ENCODE measurements around the gene ZNF574.

ZNF574 gene

DNA sequence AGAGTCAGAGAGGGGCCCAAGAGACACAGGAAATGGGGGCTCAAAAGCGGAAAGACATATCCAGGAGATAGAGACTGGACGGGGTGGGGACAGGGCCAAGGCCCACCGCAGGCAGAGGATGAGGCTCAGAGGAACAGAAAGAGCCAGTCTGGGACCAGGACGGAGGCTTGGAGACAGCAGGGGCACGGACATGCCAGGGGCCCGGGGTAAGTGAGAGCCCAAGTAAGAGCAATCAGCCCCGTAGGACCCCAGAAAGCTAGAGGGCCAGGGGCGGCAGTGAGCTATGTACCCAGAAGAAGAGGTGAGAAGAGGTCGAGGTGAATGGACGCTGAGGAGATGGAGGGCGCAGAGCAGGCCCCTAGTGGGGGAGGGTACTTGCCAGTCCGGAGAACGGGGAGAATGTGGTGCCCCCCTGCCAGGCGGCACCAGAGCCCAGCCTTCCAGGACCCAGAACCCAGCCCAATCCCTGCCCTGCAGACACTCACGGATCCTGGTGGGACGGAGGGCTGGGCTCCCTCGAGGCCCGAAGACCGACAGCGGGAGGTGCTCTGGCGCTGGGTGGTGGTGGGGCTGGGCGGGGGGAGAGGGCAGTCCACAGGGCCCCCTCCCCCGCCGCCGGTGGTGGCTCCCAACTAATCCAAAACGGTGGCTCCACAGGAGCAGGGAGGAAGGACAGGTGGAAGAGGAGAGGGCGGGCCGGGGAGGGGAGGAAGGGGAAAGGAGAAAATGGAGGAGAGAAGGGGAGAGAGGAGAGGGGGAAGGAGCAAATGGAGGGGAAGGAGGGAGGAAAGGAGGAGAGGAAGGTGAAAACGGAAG lies 7.0 kb upstream of the ZNF574 start:
- no peak overlapping the region for H3K27ac Mint-ChIP-seq
- peaks cover 15% of the 10 kb centered on the region for H3K4me1 Mint-ChIP-seq
- no peaks in the 10 kb centered on the region for H3K36me3 Mint-ChIP-seq (ENCODE audit: low read depth)
- no peak for DNase-seq
- no peaks in the 10 kb centered on the region for H3K9me3 Mint-ChIP-seq
- TF ChIP-seq, protein P1, sequence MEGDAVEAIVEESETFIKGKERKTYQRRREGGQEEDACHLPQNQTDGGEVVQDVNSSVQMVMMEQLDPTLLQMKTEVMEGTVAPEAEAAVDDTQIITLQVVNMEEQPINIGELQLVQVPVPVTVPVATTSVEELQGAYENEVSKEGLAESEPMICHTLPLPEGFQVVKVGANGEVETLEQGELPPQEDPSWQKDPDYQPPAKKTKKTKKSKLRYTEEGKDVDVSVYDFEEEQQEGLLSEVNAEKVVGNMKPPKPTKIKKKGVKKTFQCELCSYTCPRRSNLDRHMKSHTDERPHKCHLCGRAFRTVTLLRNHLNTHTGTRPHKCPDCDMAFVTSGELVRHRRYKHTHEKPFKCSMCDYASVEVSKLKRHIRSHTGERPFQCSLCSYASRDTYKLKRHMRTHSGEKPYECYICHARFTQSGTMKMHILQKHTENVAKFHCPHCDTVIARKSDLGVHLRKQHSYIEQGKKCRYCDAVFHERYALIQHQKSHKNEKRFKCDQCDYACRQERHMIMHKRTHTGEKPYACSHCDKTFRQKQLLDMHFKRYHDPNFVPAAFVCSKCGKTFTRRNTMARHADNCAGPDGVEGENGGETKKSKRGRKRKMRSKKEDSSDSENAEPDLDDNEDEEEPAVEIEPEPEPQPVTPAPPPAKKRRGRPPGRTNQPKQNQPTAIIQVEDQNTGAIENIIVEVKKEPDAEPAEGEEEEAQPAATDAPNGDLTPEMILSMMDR (IDR thresholded peaks at IDR 0.05) = no peak
- H3K4me3 Mint-ChIP-seq = no peak overlapping the region
- peaks cover 14% of the 10 kb centered on the region for H3K27me3 Mint-ChIP-seq (ENCODE audit: low read depth, poor library complexity)

DNA sequence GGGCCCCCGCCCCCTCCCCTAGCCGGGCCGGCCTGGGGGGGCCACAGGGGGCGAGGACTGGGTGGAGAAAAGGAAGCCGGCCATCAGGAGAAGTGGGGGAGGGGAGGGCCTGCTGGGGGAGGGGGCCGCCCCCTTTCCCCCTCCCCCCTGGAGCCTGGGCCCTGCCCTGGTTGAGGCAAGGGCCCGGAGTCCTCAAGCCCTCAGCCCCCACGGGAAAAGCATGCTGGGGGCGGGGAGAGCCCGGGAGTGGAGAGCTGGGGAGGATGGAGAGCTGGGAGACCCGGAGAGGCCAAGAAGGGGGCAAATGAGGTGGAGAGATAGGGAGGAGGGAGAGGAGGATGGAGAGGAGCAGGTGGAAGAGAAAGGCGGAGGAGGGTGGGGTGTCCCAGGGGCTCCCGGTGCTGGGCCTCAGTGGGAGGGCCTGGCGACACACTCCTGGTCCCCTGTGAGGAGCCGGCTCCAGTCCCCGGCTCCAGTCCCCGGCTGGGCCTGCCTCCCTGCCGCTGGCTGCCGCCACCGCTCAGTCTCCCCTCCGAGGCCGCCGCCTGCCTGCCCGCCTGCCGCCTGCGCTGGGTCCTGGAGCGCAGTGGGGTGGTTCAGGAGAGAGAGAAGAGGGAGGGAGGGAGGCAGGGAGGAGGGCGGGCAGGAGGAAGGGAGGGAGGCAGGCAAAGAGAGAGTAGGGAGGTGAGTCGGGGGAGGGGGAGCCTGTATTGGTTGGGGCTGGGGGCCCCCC lies 6.2 kb upstream of the ZNF574 start, which contains the start of gene GRIK5:
Gene GRIK5 (minus strand): TSS at position 588 of the 733 bp plus-strand sequence. CDS start 4,436 bp downstream, outside the sequence.
- peak within 1 kb of the TSS; percentile 44 for H3K27ac Mint-ChIP-seq
- peak within 1 kb of the TSS; percentile 62 for H3K4me3 Mint-ChIP-seq
- peaks cover 14% of the 10 kb centered on the region for H3K27me3 Mint-ChIP-seq (ENCODE audit: low read depth, poor library complexity)
- no peaks in the 10 kb centered on the region for H3K9me3 Mint-ChIP-seq
- TF ChIP-seq, protein P1 (IDR thresholded peaks at IDR 0.05) = no peak
- peaks cover 16% of the 10 kb centered on the region for H3K4me1 Mint-ChIP-seq
- peak; percentile 57 for DNase-seq
- H3K36me3 Mint-ChIP-seq (ENCODE audit: low read depth) = no peaks in the 10 kb centered on the region

DNA sequence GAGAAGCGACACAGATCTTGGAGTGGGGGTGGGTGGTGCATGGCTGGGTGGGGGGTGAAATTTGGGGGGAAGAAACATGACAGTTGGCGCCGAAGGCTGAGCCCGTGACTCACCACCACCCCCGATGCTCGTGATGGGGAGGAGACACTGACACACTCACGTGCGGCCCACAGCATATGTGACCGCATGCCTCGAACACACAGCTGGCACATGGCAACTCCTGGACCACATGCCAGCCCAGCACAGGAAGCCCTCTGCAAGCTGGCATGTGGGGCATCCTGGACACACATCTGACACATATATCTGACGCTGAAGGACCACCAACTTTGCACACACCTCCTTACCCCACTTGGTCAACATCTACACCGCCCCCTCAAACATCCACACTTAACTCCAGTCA lies 4.7 kb upstream of the ZNF574 start:
- TF ChIP-seq, protein P1 (IDR thresholded peaks at IDR 0.05) = no peak
- Mint-ChIP-seq H3K4me3 (no peak overlapping the region), H3K27me3 (ENCODE audit: low read depth, poor library complexity) (peaks cover 14% of the 10 kb centered on the region), H3K4me1 (peaks cover 27% of the 10 kb centered on the region), H3K27ac (no peak overlapping the region), H3K9me3 (no peaks in the 10 kb centered on the region), H3K36me3 (ENCODE audit: low read depth) (no peaks in the 10 kb centered on the region)
- DNase-seq = no peak

DNA sequence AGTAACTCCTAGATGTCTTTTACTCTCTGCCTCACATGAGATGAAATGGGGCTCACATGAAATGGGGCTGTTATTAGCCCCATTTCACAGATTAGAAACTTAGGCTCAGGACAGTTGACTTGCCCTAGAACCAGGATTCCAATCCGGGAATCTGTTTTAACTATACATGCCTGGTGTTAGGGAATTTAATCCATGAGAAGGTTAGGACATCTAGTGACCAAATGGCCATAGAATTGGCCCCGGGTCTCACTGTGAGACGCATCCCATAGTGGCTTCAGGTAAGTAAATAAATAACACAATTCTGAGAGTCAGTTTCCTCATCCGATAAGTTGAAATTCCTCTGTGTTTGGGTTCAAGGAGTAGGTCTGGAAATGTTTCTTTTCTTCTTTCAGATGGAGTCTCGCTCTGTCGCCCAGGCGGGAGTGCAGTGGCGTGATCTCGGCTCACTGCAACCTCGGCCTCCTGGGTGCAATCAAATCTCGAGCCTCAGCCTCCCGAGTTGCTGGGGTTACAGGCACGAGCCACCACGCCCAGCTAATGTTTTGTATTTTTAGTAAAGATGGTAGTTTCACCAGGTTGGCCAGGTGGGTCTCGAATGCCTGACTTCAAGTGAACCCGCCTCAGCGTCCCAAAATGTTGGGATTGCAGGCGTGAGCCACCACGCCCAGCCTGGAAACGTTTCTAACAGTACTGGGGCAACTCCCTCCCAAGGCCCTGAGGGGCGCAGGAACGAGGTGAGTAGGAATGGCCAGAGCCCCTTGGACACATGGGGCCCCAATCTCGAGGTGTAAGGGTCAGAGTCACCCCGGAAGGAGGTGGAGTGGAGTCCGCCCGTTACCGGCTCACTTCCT lies 1.2 kb upstream of the ZNF574 start:
- DNase-seq = no peak

DNA sequence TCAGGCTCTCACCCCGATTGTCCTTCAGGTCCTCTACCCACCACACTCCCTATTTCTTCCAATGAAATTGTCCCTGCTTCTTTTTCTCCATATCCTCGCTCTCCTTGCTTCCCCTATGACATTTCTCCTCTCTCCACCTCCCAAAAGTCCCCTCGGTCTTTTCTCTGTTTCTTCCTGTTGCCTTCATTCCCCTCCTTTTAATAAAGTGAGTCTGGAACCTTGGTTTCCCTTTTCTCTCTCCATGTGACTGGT lies 676 bp upstream of the ZNF574 start:
- H3K36me3 Mint-ChIP-seq (ENCODE audit: low read depth) = peaks cover 21% of the 10 kb centered on the region
- DNase-seq = no peak
- H3K4me3 Mint-ChIP-seq = peak overlapping the region; percentile 96
- peaks cover 14% of the 10 kb centered on the region for H3K27me3 Mint-ChIP-seq (ENCODE audit: low read depth, poor library complexity)
- H3K9me3 Mint-ChIP-seq = no peaks in the 10 kb centered on the region
- TF ChIP-seq, protein P1 (IDR thresholded peaks at IDR 0.05) = no peak
- peak overlapping the region; percentile 100 for H3K27ac Mint-ChIP-seq
- peaks cover 47% of the 10 kb centered on the region for H3K4me1 Mint-ChIP-seq

More for the DNA sequence above, 1.2 kb upstream of the ZNF574 start:
- peaks cover 50% of the 10 kb centered on the region for H3K4me1 Mint-ChIP-seq
- H3K27ac Mint-ChIP-seq = peak overlapping the region; percentile 100
- peak overlapping the region; percentile 96 for H3K4me3 Mint-ChIP-seq
- peaks cover 16% of the 10 kb centered on the region for H3K36me3 Mint-ChIP-seq (ENCODE audit: low read depth)
- H3K27me3 Mint-ChIP-seq (ENCODE audit: low read depth, poor library complexity) = peaks cover 14% of the 10 kb centered on the region
- no peaks in the 10 kb centered on the region for H3K9me3 Mint-ChIP-seq
- TF ChIP-seq, protein P1 (IDR thresholded peaks at IDR 0.05) = no peak
